ENCODE measurements around the gene ACBD3.

ACBD3 gene

DNA sequence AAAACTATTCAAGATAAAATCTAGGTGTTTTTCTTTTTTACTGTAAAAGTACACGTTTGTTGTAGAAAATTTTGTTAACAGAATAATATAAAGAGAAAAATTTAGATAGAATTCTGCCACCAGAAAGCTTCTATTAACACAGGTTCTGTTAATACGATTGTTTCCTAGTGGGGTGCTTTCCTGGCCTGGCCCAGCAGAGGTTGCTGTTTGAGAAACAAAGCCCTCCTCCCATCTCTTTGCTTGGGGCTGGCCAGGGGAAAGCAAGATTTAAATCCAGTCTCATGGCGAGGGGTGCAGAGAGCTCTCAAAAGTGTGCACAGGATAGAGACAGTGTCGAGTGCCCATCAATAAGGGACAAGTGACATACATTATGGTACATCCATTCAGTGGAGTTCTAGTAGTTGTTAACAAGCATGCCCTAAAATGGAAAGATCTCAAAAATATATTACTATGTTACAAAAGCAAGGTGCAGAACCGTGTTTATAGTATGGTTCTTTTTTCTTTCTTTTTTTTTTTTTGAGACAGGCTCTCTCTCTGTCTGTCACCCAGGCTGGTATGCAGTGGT is 14.6 kb upstream of the ACBD3 start:
- no peak for DNase-seq

DNA sequence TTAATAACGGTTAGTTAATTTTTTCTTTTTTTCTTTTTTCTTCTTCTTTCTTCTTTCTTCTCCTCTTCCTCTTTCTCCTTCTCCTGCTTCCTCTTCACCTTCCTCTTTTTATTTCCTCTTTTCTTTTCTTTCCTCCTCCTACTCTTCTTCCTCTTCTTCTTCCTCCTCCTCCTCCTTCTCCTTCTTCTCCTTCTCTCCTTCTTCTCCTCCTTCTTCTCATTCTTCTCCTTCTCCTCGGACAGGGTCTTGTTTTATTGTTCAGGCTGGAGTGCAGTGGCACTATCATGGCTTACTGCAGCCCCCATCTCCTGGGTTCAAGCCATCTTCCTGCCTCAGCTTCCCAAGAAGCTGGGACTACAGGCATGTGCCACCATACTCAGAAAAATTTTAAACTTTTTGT is 13.4 kb upstream of the ACBD3 start:
- DNase-seq: no peak

DNA sequence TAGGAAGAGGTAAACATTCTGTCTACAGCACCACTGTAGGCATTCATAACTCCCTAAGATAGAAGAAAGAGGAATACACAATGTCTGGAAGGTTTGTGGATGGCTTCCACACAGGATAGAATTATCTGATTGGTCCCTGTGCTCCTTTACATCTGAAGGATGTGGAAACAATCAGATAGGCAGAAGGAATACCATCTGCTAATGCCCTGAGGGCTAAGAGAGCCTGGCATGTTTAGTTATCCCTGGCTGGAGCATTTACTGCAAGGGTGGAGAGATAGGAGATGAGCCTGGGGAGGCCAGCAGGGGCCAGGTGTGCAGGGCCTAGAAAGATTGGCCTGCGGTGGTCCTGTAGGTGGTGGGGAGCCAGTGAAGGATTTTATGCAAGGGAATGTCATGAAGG is 8.6 kb upstream of the ACBD3 start:
- no peak for DNase-seq

DNA sequence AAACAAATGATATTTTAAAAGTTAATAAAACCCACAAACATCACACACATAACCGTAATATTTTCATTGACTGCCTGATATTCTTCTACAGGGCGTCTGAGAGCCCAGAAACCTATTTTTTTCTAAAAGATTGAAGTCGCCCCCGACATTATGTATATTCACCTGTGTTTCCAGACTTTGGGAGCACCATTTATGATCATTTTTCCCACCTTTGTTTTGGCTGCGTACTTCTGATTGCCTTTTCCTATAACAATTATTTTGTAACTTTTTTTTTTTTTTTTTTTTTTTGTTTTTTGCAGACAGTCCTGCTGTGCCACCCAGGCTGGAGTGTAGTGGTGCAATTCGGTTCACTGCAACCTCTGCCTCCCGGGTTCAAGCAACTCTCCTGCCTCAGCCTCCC is 839 bp upstream of the ACBD3 start:
- no peak for DNase-seq

DNA sequence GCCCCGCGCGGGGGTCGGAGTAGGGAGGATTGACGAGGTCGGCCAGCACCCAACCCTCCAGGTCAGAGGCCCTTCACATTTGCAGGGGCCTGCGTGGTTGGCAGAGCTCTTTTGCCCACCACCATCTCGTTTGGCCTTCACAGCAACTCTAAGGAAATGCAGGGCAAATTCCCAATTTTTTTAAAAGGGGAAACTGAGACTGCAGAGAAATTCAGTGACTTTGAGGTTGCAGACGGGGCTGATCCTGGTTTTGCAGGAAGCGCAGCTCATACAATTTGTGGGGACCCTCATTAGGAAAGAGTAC is 430 bp upstream of the ACBD3 start:
- DNase-seq: no peak

DNA sequence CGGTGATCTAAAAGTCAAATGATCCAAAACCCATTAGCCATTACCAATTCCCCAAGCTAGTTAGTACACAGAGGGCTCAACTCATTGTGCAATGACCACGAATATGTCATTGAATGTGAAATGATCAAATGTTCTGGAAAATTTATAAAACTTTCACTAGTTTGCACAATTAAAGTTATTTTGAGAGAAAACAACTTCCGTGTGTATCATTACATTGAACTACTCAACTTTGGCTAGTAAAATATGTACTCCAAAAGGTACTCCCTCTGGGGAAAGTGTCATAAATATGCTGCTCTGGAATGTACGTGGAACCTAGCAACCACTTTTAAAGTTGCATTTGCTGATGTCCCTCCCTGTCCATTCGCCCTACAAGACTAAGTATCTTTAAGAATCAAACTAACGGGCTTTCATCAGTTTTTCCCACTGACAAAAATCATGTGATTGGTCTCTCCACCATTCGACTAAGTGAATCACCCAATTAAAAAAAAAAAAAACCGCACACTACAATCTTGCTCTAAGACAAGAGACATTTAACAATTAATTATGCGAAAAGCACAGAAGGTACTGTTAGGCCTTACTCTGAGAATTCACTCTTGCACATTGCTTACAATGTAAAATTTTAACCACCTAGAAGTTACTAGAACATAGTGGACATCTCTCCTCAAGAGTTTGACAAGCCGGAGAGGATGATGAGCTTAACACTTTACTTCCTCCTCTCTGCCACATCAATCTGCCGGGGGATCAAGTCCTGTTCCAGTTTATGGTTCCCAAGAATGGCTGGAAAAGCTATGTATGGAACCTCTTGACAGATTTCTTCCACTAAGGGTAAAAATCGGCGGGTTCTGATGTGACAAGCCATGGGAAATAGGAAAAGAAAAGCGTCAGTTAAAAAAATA is 1.2 kb downstream of the ACBD3 start:
- no peak for DNase-seq

DNA sequence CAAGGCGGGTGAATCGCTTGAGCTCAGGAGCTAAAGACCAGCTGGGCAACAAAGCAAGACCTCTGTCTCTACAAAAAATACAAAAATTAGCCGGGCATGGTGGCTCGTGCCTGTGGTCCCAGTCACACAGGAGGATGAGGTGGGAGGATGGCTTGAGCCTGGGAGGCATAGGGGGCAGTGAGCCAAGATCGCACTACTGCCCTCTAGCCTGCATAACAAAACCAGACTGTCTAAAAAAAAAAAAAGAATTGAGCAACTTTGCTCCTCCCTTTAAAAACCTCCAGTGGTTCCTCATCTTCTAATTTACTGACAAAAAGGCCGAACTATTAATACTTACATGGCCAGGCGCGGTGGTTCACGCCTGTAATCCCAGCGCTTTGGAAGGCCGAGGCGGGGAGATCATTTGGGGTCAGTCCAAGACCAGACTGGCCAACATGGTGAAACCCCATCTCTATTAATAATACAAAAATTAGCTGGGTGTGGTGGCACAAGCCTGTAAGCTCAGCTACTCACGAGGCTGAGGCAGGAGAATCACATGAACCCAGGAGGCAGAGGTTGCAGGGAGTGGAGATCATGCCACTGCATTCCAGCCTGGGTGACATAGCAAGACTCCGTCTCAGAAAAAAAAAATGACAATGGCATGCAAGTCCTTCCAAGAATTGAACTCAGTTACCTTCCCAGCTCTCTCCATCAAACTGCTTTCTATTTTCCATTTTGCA is 4.4 kb downstream of the ACBD3 start:
- no peak for DNase-seq

DNA sequence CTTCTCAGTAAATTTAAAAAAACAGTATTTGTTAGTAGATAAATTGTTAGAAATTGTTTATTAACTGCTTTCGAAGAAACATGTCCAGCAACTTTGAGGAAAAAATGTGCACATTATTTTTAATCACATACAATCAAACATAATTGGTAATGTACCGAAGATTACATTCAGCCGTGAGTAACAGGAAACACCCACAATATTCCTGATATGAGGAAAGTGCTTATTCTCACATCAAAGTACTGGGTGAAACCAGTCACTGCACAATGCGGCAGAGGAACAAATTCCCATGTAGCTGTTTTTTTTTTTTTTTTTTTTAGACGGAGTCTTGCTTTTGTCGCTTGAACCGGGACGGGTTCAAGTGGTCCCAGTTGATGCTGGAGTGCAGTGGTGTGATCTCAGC is 9.7 kb downstream of the ACBD3 start:
- no peak for DNase-seq

DNA sequence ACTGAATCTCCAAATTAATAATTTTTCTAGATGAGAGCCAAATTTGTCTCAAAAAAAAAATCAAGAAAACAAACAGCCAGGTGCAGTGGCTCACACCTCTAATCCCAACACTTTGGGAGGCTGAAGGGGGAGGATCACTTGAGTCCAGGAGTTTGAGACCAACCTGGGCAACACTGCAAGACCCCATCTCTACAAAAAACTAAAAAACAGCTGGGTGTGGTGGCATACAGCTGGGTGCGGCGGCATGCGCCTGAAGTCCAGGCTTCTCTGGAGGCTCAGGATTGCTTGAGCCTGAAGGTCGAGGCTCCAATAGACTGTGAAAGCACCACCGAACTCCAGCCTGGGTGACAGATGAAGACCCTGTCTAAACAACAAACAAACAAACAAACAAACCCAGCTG is 14.0 kb downstream of the ACBD3 start:
- no peak for DNase-seq

DNA sequence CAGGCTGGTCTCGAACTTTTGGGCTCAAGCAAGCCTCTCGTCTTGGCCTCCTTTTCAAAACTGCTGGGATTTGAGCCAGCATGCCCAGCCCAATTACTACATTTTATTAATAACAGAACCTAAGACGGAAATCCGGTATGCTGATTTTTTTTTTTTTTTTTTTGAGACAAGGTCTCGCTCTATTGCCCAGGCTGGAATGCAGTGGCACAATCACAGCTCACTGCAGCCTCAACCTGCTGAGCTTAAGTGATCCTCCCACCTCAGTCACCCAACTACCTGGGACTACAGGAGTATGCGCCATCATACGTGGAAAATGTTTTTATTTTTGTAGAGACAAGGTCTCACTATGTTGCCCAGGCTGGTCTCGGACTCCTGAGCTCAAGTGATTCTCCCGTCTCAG is 20.2 kb downstream of the ACBD3 start:
- DNase-seq: no peak

DNA sequence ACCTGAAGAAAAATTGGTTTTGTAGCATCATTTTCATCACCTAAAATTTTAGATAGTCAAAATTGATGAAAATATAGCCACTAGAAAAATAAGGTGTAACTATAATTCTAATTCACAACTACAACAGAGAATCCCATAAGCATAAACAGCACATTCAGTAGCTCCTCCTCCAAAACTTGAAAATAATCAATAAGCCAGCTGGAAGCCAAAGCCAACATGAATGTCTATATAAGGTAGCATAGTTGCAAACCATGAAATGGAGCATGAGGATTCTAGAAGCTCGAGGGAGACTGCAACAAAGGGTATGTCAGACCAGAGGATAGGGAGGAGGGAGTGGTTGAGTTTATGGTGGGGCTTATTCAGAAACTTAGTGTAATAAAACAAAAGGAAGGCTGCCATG is 22.4 kb downstream of the ACBD3 start:
- no peak for DNase-seq

DNA sequence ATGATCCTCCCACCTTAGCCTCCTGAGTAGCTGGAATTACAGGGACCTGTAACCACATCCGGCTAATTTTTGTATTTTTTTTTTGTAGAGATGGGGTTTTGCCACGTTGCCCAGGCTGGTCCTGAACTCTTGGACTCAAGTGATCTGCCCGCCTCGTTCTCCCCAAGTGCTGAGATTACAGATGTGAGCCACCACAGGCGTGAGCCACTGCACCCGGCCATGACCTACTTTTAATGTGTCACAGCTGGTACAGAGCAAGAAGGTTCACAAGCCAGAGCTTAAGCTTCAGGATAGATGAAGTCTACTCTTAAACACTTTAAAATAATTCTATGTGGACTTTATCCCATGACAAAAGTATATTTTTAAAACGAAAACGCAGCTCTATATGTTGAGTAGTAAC is 23.6 kb downstream of the ACBD3 start:
- no peak for DNase-seq

DNA sequence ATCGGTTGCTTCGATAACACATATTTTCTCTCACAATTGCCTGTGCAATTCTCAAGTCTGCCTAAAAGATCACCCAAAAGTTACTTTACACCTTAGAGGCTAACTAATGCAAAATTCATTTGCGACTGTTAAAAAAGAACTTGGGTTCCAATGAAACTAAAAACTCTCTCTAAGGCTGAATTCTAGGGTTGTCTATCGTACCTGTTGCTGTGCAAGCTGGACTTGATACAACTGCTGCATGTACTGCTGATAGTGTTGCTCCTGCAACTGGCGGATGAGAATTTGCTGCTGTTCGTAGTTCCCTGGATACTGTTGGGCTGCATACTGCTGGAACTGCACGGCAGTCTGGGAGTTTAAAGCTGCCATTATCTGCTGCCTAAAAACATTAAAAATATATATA is 27.6 kb downstream of the ACBD3 start:
- DNase-seq: no peak

DNA sequence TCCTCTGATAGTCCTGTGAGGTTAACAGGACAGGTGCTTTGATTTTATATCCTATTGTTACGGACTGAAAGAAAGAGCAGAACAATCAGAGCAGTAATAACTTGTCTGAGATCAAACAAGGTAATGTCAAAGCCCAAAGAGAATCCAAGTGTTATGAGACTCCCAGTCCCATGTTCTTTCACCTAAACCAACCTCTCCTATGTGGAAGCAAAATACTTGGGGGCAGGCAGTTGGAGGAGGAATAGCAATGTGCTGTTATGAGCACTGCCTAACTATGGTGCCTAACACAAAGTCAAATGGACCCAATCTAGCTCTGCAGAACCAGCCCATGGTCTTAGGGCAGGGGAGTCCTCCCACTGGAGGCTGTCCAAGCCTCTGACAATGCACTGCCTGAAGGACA is 28.1 kb downstream of the ACBD3 start:
- DNase-seq: no peak

DNA sequence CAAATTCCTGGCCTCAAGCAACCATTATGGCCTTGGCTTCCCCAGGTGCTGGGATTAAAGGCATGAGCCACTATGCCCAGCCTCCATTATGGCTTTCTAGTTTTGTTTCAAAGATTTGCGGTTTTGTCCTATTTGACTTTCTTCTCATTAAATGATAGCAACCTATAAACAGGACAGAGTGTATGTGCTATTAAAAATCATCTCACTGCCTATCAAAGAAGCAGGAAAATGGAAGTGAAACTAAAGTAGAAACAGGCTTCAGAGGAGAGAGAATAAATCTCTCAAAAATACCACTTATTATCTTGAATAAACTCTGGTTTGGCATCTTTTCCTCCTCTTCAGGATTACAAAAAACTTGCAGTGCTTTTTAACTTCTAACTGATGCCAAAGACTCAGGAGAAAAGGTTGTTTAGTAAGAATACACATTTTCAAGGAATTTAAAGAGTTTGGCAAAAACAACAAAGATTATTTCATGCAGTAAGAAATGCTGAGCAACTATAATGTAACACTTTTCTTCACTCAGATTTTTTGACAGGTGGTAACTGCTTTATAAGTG is 28.7 kb downstream of the ACBD3 start:
- no peak for DNase-seq

DNA sequence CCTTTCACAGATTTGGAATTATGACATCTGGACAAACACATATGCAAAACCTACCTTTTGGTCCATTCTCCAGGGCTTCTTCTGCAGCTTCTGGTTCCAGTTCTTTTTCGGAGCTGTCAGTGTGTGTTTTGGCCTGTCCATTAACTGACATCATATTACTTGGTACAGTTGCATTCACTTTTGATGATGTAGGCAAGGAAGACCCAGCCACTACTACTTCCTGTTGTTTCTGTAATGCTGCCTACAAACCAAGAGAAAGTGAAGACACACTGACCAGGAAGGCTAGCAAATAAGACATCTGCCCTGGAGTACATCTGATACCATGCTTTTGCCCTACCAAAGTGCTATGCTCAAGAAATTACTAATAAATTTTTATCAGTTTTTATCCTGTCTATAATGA is 31.9 kb downstream of the ACBD3 start:
- no peak for DNase-seq

DNA sequence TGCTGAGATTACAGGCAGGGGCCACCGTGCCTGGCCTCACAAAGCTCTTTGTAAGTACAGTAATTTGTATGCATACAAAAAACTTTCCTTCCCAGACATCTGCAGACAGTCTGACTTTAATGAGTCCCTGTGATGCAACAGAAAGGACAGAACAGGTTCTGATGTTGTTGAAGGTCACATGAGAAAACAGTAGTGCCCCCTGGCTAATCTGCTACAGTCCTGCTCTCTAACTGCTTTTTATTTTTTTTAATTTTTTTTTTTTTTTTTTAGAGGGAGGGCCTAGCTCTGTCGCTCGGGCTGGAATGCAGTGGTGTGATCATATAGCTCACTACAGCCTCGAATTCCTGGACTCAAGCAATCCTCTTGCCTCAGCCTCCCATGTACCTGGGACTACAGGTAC is 36.7 kb downstream of the ACBD3 start:
- DNase-seq: no peak

DNA sequence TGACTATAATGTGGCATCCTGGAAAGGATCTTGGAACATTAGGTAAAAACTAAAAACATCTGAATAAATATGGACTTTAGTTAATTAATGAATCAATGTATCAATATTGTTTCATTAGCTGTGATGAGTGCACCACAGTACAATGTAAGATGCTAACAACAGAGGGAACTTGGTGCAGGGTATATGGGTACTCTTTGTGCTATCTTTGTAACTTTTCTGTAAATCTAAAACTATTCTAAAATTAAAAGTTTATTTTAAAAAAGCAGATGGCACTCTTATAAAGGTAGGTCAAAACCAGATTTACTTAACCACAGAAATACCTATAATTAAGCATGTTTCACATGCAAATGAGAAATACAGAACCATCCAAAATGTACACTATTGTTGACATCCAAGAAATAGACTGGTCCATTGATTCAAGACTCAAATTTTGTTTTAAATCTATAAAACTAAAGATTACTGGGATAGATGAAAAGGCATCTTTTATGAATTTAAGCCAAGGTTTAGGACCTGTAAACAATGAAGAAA is 38.4 kb downstream of the ACBD3 start:
- no peak for DNase-seq

DNA sequence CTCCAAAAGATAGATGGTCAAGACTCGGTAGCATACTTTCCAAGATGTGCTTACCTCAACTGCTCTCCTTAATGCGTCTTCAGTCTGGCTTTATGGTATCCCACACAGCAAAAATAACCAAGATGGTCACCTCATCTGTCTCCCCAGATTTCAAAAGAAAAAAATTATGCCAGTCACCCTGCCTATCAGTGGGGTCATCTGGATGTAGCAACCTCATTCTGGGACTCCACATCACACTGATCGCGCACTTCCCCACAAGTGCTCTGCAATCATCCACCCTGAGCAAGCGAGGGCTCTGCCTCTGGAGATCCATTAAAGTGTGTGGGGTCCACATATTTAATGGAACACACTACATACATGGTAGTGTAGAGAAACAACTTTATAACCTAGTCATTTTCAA is 42.5 kb downstream of the ACBD3 start:
- DNase-seq: no peak

DNA sequence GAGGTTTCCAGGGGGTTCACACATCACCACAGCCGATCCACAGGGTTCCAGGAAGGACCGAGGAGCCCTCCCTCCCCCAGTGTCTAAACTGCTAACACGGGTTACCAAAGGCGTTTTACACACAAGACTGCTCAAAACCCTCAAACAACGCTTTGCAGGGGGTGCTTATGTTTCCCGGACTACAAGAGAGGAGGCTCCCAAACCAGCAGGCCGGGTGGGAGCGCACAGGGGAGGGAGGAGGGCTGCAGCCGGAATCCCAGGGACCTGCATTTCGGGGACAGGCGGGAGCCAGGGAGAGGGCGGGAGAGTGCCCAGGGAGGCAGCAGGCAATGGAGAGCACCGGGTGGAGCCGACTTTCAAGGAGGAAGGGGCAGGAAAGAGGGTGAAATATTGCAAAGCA is 50.8 kb downstream of the ACBD3 start:
- no peak for DNase-seq

DNA sequence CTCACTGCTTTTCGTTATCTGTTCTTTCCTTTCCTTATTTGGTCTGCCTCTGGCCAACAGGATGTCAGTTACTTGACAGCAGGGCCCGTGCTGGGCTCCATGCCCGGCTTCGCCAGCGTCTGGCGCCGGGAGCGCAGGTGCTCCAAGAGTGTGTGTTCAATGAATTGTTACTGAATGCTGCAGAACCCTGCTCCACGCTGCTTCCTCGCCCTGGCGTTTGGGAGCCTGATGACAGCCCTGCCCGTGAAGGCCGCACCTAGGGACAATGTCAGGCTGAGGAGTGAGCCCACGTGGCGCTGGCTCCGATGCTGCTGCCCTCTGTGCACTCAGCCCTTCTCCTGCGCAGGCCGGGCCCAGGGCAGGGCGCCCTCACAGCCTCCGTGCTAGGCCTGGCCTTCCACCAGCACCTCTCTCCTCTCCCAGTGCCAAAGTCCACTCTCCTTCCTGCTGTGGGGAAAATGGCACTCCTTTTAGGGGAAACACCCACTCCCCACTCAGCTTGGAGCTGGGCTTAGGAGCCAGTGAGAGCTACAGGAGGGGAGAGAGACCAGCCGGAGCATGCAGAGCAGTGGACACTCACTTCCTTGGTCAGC is 51.4 kb downstream of the ACBD3 start:
- no peak for DNase-seq

DNA sequence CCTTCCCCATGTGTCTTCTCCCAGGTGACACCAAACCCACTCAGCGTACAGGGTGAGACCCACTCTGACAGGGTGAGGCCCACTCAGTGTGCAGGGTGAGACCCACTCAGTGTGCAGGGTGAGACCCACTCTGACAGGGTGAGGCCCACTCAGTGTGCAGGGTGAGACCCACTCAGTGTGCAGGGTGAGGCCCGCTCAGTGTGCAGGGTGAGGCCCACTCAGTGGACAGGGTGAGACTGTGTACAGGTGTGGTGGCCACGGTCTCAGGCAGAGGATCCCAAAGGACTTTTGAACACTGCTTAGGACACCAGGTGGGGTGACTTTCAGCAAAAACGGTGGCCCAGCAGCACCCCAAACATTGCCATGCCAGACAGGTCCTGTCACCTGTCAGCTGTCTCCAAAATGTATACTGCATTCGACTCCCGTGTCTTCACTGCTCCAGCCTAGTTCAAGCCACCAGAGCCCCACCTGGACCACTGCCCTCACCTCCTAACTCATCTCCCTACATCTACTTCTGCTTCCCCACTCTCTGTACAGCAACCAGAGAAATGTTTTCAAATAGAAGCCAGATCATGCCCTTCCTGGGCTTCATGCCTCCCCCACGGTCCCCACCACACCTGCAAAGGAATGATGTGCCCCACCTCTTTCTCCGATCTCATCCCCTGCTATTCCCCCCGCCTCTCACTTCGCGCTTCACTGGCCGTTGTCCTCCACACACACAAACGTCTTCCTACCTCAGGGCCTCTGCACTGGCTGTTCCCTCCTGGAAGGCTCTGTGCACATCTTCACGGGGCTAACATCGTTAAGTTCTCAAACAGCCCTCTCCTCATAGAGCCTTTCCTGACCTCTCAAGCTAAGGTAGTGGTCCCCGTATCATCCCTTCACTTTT is 52.1 kb downstream of the ACBD3 start:
- no peak for DNase-seq

All from NCI-H1436 treated with DMSO at 0.1 percent for 48 hours (cell line).